Renal cortex interstitium (tissue), 11 donors: Measurements from ENCODE around the gene OLIG1. TPM values are rescaled to one million over a fixed set of nuclear protein-coding genes. Genes with fewer than 3 reads are reported as not detected.
A peak's percentile ranks its signal among the peaks of the same experiment; 100 is the strongest.

Experiments
- DNase-seq, 11 donors: peaks; one replicate each; pipeline ENCODE4 v3.0.0-alpha.2; 2013; ENCODE audit warnings: low read depth in 9 of 11, low spot score in 4 of 11; ENCODE audit errors: extremely low read depth in 1 of 11
- polyA plus RNA-seq, 3 donors: library from polyadenylated mRNA; unstranded; fragments of 120-200 nt; gene quantifications; one replicate each; pipeline ENCODE4 v1.2.1, GENCODE V29; 2013; ENCODE audit not compliant: insufficient read length in 3 of 3

Gene OLIG1
- polyA plus RNA-seq, 3 donors, result 0.11 to 0.90 (median 0.41) TPM

GRCh38 chr21:33076600-33077329 lies 6.8 kb downstream of the OLIG1 start:
- no peak for DNase-seq

DNA sequence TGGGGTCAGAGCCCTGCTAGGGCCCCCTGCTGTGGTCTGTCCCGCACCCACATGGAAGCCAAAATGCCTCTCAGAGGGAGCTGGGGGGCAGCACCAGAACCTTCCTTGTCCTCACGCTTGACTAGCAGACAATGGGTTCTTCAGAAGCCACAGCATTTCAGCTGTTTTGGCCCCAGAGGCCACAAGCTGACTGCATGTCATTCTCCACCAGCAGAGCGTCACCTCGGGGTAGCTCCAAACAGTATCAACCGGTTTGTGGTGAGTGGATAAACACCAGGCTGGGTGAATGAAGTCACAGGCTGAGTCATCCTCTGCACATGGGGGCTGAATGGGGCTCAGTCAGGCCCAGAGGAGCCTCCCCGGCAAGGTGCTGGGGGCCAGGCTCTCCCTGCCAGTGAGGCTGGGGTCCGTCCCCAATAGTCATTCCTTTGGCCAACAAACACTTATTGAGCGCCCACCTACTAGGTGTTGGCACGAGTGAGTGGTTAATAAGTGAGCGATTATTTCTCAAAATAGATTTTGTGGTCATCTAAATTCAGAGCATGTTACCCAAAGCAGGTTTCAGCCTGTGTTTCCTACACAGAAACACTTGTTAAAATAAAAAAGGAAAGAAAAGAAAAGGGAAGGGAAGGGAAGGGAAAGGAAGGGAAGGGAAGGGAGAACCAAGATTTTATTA lies 9.1 kb downstream of the OLIG1 start:
- peak in 4 of 11 donors; percentile 11 to 47 (median 45) for DNase-seq

DNA sequence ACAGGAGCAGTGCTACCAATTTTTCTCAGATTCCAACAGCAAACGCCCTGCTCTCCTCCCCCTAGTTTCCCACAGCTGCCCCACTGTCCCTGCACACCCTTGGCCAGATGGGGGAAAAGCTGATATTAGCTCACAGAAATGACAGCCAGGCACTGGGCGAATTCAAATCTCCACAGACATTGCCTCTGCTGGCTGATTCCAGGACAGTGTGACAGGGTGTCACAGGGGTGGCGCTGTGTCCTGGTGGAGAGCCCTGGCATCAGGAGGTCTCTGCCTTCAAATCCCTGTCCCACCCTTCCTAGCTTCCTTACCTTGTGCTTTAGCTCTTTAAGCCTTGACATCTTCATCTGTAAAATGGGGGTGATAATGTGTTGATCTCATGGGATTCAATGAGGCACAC lies 10.4 kb downstream of the OLIG1 start:
- DNase-seq, result no peak

DNA sequence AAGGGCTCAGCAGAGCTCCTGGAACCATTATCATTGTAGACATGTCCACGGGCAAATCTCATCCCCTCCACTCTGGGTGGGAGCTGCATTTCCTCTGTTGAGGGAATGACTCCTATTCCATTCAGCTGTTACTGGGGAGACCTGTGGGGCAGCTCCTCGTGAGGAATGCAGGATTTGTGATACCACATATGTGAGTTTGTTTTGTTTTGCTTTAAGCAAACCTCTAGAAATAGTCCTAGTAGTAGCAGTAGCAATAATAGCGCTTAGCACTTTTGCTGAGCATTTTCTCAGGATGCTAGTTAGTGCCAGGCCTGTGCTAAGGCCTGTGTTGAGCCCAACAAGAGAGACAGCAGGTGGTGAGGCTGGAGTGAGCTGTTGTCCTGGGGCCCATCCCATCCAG lies 10.8 kb downstream of the OLIG1 start:
- no peak for DNase-seq

- no peak for DNase-seq
Observed at GRCh38 chr21:33088384-33088783, 18.4 kb downstream of the OLIG1 start.

- DNase-seq, result no peak
Observed at GRCh38 chr21:33089395-33090119, 19.6 kb downstream of the OLIG1 start.

DNA sequence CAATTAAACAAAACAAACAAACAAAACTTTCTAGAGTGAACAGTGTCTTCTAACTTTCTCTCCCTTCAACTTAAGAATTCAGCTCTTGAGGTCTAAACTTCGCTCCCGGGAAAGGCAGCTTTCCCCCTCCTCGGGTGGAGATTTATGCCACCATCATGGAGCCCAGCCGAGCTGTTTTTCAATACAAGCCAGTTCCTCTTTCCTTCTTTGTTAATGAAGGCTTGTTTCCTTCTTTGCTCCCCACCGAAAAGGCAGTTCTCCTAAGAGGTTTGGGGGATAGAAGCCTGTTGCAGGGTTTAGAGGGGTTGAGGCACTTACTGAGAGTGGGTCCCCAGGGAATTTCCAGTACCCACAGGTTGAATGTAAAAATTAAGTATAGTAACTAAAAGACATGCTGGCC lies 26.5 kb downstream of the OLIG1 start:
- DNase-seq, result no peak

GRCh38 chr21:33099131-33099530 lies 29.2 kb downstream of the OLIG1 start:
- DNase-seq, result no peak

- no peak for DNase-seq
Observed at GRCh38 chr21:33101300-33101911, 31.5 kb downstream of the OLIG1 start.

DNA sequence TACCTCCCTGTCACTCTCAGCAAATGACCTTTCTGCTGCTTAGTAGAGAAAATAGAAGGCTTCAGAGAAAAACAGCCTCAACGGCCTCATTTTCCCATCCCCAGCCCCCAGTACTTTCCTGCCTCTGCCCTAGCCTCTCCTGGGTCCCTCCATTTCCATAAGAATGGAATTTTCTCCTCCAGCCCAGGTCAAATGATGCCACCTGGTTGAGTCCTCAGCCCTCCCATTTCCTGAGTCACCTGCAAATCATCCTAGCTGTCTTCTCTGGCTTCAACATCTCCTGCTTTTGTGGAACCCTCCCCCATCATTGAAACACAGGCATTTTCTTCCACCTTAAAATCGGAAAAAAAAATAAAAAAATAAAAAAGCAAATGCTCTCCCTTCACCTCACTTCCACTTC lies 35.1 kb downstream of the OLIG1 start:
- DNase-seq, result no peak

- no peak for DNase-seq
Observed at GRCh38 chr21:33108228-33108627, 38.3 kb downstream of the OLIG1 start.

DNA sequence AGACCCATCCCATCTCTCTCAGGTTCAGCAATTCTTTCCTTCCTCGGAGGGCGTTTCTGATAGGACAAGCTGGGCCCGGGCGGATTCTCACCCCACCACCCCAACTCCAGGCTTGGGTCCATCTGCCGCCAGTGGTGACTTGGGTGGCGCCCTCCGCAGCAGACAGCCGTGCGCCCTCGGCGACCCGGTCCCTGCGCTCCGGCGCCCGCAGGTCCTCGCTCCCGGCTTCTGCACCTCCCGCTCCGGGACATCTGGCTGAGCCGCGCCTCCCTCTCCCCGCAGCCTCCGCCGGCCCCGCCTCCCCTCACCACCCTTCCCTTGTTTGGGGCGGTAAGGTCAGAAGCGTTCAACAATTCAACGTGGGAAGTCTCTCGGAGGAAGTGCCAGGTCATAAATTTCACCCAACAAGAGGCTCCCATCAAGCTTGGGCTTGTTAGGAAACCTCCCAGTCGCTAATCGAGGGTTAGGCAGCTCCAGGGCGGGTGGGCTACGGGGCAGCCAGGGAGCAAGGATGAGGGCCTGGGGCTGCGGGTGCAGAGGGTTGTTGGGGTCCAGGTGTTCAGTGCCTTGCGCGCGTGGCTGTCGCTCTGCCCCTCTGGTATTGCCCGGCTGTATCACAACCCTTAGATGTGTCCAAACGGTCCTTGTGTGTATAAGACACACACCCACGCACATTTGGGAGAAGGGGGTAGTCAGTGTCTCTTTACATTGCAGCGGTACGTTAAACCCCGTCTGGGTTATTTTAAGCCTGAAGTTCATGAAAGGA lies 39.8 kb downstream of the OLIG1 start:
- peak in 10 of 11 donors; percentile 17 to 65 (median 46) for DNase-seq

DNA sequence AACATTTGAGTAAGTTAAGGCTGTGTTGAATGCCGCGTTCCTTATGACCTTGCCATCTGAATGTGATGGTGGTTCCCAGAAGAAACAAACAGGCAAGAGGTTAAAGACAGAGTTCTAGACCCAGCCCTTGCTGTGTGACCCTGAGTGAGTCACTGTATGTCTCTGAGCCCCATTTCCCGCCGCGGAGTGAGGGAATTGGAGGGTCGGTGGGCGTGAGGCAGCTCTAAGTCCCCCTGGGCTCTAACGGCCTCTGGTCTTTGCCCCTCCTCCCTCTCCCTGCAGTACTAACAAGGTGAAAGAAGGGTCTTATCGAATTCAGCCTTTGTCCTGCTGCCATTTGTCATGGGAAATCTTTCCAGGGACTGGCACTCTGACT lies 40.4 kb downstream of the OLIG1 start:
- DNase-seq, result no peak

GRCh38 chr21:33111577-33111976 lies 41.6 kb downstream of the OLIG1 start:
- DNase-seq, result no peak

- no peak for DNase-seq
Observed at GRCh38 chr21:33112151-33112550, 42.2 kb downstream of the OLIG1 start.

- DNase-seq, result no peak
Observed at GRCh38 chr21:33112681-33113080, 42.7 kb downstream of the OLIG1 start.

GRCh38 chr21:33113131-33113530 lies 43.2 kb downstream of the OLIG1 start:
- no peak for DNase-seq

GRCh38 chr21:33114276-33114675 lies 44.3 kb downstream of the OLIG1 start:
- no peak for DNase-seq
